Activated CD8-positive, alpha-beta T cell treated with anti-CD3 and anti-CD28 coated beads for 36 hours (primary cell): ENCODE results near the gene GTPBP1. TPM values are rescaled to one million over a fixed set of nuclear protein-coding genes. Genes with fewer than 3 reads are reported as not detected.

Experiments used
- ATAC-seq: fragments of 200-7000 bp; cut with Tn5 transposase; one replicate; pipeline ENCODE4 v1.10.0; 2021; ENCODE audit warnings: mild to moderate bottlenecking, moderate library complexity
- CTCF ChIA-PET: fragments of 350-600 bp; sonication (Branson Sonifier 250); formaldehyde crosslinking; loops from one replicate; lab custom pipeline; 2021; ENCODE audit warnings: antibody characterized with exemption; lab: Charles Lee
- POLR2A ChIA-PET: fragments of 350-600 bp; sonication (Branson Sonifier 250); formaldehyde crosslinking; loops from one replicate; lab custom pipeline; 2021; ENCODE audit warnings: antibody characterized with exemption; lab: Charles Lee
- DNase-seq: peaks from one replicate; pipeline ENCODE4 v3.0.0-alpha.2; 2020
- H3K27ac Mint-ChIP-seq: one replicate; pipeline ENCODE4 v1.8.0; 2021; ENCODE audit warnings: mild to moderate bottlenecking, mixed read lengths
- H3K27me3 Mint-ChIP-seq: one replicate; pipeline ENCODE4 v1.8.0; 2021; ENCODE audit warnings: mixed read lengths
- H3K36me3 Mint-ChIP-seq: one replicate; pipeline ENCODE4 v1.8.0; 2021; ENCODE audit warnings: low read depth, mixed read lengths
- H3K4me1 Mint-ChIP-seq: one replicate; pipeline ENCODE4 v1.8.0; 2021; ENCODE audit warnings: low read depth, mixed read lengths
- H3K4me3 Mint-ChIP-seq: one replicate; pipeline ENCODE4 v1.8.0; 2021; ENCODE audit warnings: mild to moderate bottlenecking, moderate library complexity, mixed read lengths
- H3K9me3 Mint-ChIP-seq: one replicate; pipeline ENCODE4 v1.8.0; 2021; ENCODE audit warnings: mixed read lengths
- CTCF ChIP-seq: fragments of 200-600 bp; IDR thresholded peaks from one replicate; pipeline ENCODE4 v1.8.0; 2022; ENCODE audit warnings: antibody characterized with exemption, mild to moderate bottlenecking
- intact Hi-C: fragments of 100-400 bp; cut with micrococcal nuclease; formaldehyde crosslinking; loops from one replicate; pipeline ENCODE4 v1.10.0; 2022
- total RNA-seq, 2 experiments: library from RNA; stranded (reverse); gene quantifications; one replicate each; pipeline ENCODE4 v1.2.3, GENCODE V29; 2021

Gene GTPBP1
- total RNA-seq, 2 experiments from 2014 or later: 93.3 to 97.6 TPM

- Mint-ChIP-seq H3K36me3 (peaks cover 70% of the 10 kb centered on the region), H3K4me1 (peaks cover 29% of the 10 kb centered on the region), H3K4me3 (no peak overlapping the region), H3K27me3 (no peaks in the 10 kb centered on the region), H3K27ac (peak overlapping the region; percentile 63), H3K9me3 (no peaks in the 10 kb centered on the region)
- CTCF ChIA-PET: interaction anchor here (1.3 to 2.4 kb wide), 2 partner anchors 8 to 16 kb away, joined by 3 to 18 read pairs; no protein-coding TSS in a partner anchor
- no peak for TF ChIP-seq CTCF
- DNase-seq (no peak), ATAC-seq (no peak)
- POLR2A ChIA-PET: interaction anchor here (40.0 to 41.0 kb wide), 2 partner anchors 0 to 18 kb away, joined by 905 read pairs; partner anchors contain the start of genes GTPBP1 and SUN2
- intact Hi-C loops: no loop called here
These were observed 35.8 kb downstream of the GTPBP1 start for GRCh38 chr22:38741576-38741975.

- Mint-ChIP-seq H3K27me3 (no peaks in the 10 kb centered on the region), H3K27ac (peak overlapping the region; percentile 52)
- intact Hi-C loops: no loop called here
These were observed 36.6 kb downstream of the GTPBP1 start for GRCh38 chr22:38742176-38742942.

GRCh38 chr22:38744981-38745380, 39.2 kb downstream of the GTPBP1 start:
- Mint-ChIP-seq H3K27me3 (no peaks in the 10 kb centered on the region), H3K27ac (peak overlapping the region; percentile 78), H3K9me3 (no peaks in the 10 kb centered on the region), H3K4me3 (no peak overlapping the region), H3K4me1 (peaks cover 28% of the 10 kb centered on the region), H3K36me3 (peaks cover 69% of the 10 kb centered on the region)
- intact Hi-C loops: no loop called here
- TF ChIP-seq CTCF: no peak
- DNase-seq: no peak
- POLR2A ChIA-PET: interaction anchor here (40.0 kb wide), 1 partner anchor 21 kb away, joined by 905 read pairs; the partner anchor contains the start of gene GTPBP1
- ATAC-seq: no peak
- CTCF ChIA-PET: interaction anchor here (4.0 to 4.5 kb wide), 2 partner anchors 12 to 20 kb away, joined by 15 to 33 read pairs; no protein-coding TSS in a partner anchor

More at GRCh38 chr22:38742176-38742942, 36.6 kb downstream of the GTPBP1 start:
- POLR2A ChIA-PET: interaction anchor here (40.0 to 41.0 kb wide), 2 partner anchors 1 to 18 kb away, joined by 905 read pairs; partner anchors contain the start of genes GTPBP1 and SUN2
- Mint-ChIP-seq H3K9me3 (no peaks in the 10 kb centered on the region), H3K36me3 (peaks cover 63% of the 10 kb centered on the region), H3K4me1 (peaks cover 24% of the 10 kb centered on the region), H3K4me3 (no peak overlapping the region)
- CTCF ChIA-PET: interaction anchor here (0.7 to 2.4 kb wide), 4 partner anchors 9 to 17 kb away, joined by 3 to 18 read pairs (median 3); no protein-coding TSS in a partner anchor
- TF ChIP-seq CTCF: no peak
- DNase-seq (no peak), ATAC-seq (no peak)

- ATAC-seq: no peak
- POLR2A ChIA-PET: interaction anchor here (1.4 to 40.0 kb wide), 3 partner anchors 10 to 22 kb away, joined by 4 to 905 read pairs (median 10); partner anchors contain the start of genes GTPBP1 and SUN2
- no peak for TF ChIP-seq CTCF
- peaks cover 76% of the 10 kb centered on the region for H3K36me3 Mint-ChIP-seq
- intact Hi-C loops: no loop called here
- peaks cover 35% of the 10 kb centered on the region for H3K4me1 Mint-ChIP-seq
- no peak for DNase-seq
- H3K27ac Mint-ChIP-seq: peak overlapping the region; percentile 78
- no peaks in the 10 kb centered on the region for H3K27me3 Mint-ChIP-seq
- H3K9me3 Mint-ChIP-seq: no peaks in the 10 kb centered on the region
- no peak overlapping the region for H3K4me3 Mint-ChIP-seq
- CTCF ChIA-PET: interaction anchor here (1.1 to 4.5 kb wide), 4 partner anchors 12 to 98 kb away, joined by 3 to 33 read pairs (median 9); partner anchors contain the start of gene NPTXR
These were observed 40.1 kb downstream of the GTPBP1 start for GRCh38 chr22:38745676-38746460.
